ENCODE results near the gene TREX2. TPM values are rescaled to one million over a fixed set of nuclear protein-coding genes. Genes with fewer than 3 reads are reported as not detected.

TREX2 gene
- total RNA-seq, 4 donors from 2014 or later, result 0.78 to 2.3 (median 1.2) TPM; not detected in 1

- 66% methylated on average over 8 of the region's 9 CpGs for WGBS
- H3K4me3 ChIP-seq, result no peak overlapping the region
- no peaks in the 10 kb centered on the region for H3K36me3 ChIP-seq
- intact Hi-C loops (cut with DNase I), result no loop called here
- H3K9me3 ChIP-seq, result no peaks in the 10 kb centered on the region
- no peak for TF ChIP-seq POLR2AphosphoS5 (IDR thresholded peaks at IDR 0.05)
- peaks cover 0 to 5% (median 0%) of the 10 kb centered on the region in 4 donors for H3K27me3 ChIP-seq
- no peak for DNase-seq (ENCODE audit: extremely low spot score)
- H3K27ac ChIP-seq (replicated peaks in 1 of 4), result peak overlapping the region in 1 of 4 donors; percentile 33
- peaks cover 12 to 31% (median 29%) of the 10 kb centered on the region in 4 donors for H3K4me1 ChIP-seq
Measured at GRCh38 chrX:153477901-153478300, 32.0 kb upstream of the TREX2 start.

GRCh38 chrX:153477364-153477857 is 31.6 kb upstream of the TREX2 start:
- H3K4me3 ChIP-seq, result no peak overlapping the region
- H3K4me1 ChIP-seq, result peaks cover 12 to 31% (median 29%) of the 10 kb centered on the region in 4 donors
- H3K9me3 ChIP-seq, result no peaks in the 10 kb centered on the region
- DNase-seq (ENCODE audit: extremely low spot score), result no peak
- intact Hi-C loops (cut with DNase I), result no loop called here
- peaks cover 0 to 5% (median 0%) of the 10 kb centered on the region in 4 donors for H3K27me3 ChIP-seq
- TF ChIP-seq POLR2A (IDR thresholded peaks at IDR 0.05; ENCODE audit: low read depth) (no peak), POLR2AphosphoS5 (IDR thresholded peaks at IDR 0.05) (no peak), CTCF (IDR thresholded peaks at IDR 0.05) (no peak), EP300 (IDR thresholded peaks at IDR 0.05) (no peak)
- WGBS, result 62% methylated on average over 6 of the region's 11 CpGs
- H3K36me3 ChIP-seq, result no peaks in the 10 kb centered on the region
- peak overlapping the region in 3 of 4 donors; percentile 17 to 43 (median 33) for H3K27ac ChIP-seq (replicated peaks in 1 of 4)

GRCh38 chrX:153476666-153477363 is 31.0 kb upstream of the TREX2 start:
- Histone ChIP-seq H3K4me1 (peaks cover 12 to 31% (median 29%) of the 10 kb centered on the region in 4 donors), H3K9me3 (no peaks in the 10 kb centered on the region), H3K36me3 (no peaks in the 10 kb centered on the region), H3K4me3 (no peak overlapping the region), H3K27ac (replicated peaks in 1 of 4) (peak overlapping the region; percentile 17 to 43 (median 37)), H3K27me3 (peaks cover 0 to 5% (median 0%) of the 10 kb centered on the region in 4 donors)
- TF ChIP-seq CTCF (IDR thresholded peaks at IDR 0.05), result no peak
- intact Hi-C loops (cut with DNase I), result no loop called here
- WGBS, result 65% methylated on average over 10 of the region's 16 CpGs
- DNase-seq (ENCODE audit: extremely low spot score), result no peak

GRCh38 chrX:153475751-153476281 is 30.0 kb upstream of the TREX2 start:
- Histone ChIP-seq H3K4me1 (peaks cover 12 to 35% (median 29%) of the 10 kb centered on the region in 4 donors), H3K36me3 (no peaks in the 10 kb centered on the region), H3K9me3 (no peaks in the 10 kb centered on the region), H3K4me3 (no peak overlapping the region), H3K27me3 (peaks cover 0 to 5% (median 0%) of the 10 kb centered on the region in 4 donors), H3K27ac (replicated peaks in 1 of 4) (no peak overlapping the region)
- intact Hi-C loops (cut with DNase I), result no loop called here
- WGBS, result 86% methylated on average over 11 of the region's 11 CpGs
- DNase-seq (ENCODE audit: extremely low spot score), result no peak
- TF ChIP-seq POLR2AphosphoS5 (IDR thresholded peaks at IDR 0.05) (no peak), EP300 (IDR thresholded peaks at IDR 0.05) (no peak), CTCF (IDR thresholded peaks at IDR 0.05) (no peak), POLR2A (IDR thresholded peaks at IDR 0.05; ENCODE audit: low read depth) (no peak)

- Histone ChIP-seq H3K36me3 (no peaks in the 10 kb centered on the region), H3K27ac (replicated peaks in 1 of 4) (peak overlapping the region in 2 of 4 donors; percentile 10 to 51), H3K4me3 (peak overlapping the region; percentile 37 to 51 (median 44)), H3K9me3 (no peaks in the 10 kb centered on the region), H3K27me3 (peaks cover 0 to 5% (median 0%) of the 10 kb centered on the region in 4 donors), H3K4me1 (peaks cover 12 to 35% (median 29%) of the 10 kb centered on the region in 4 donors)
- WGBS, result 81% methylated on average over 7 of the region's 7 CpGs
- intact Hi-C loops (cut with DNase I), result no loop called here
- TF ChIP-seq POLR2A (IDR thresholded peaks at IDR 0.05; ENCODE audit: low read depth), result no peak
- no peak for DNase-seq (ENCODE audit: extremely low spot score)
Measured at GRCh38 chrX:153475271-153475670, 29.4 kb upstream of the TREX2 start.

All from esophagus muscularis mucosa (tissue), 4 donors.